Nephron progenitor cell (in vitro differentiated cells): ENCODE measurements around the gene HLA-DOA.

Experiments
- DNase-seq: peaks from one replicate; pipeline ENCODE4 v3.0.0; 2021
- H3K27ac Mint-ChIP-seq: 2 replicates; pipeline ENCODE4 v1.8.0; 2021; ENCODE audit warnings: mild to moderate bottlenecking, moderate library complexity, mixed read lengths
- H3K27me3 Mint-ChIP-seq: 2 replicates; pipeline ENCODE4 v1.8.0; 2021; ENCODE audit warnings: mild to moderate bottlenecking, low read depth, mixed read lengths; ENCODE audit not compliant: poor library complexity
- H3K36me3 Mint-ChIP-seq: 2 replicates; pipeline ENCODE4 v1.8.0; 2021; ENCODE audit warnings: low read depth, mixed read lengths
- H3K4me1 Mint-ChIP-seq: 2 replicates; pipeline ENCODE4 v1.8.0; 2021; ENCODE audit warnings: mixed read lengths
- H3K4me3 Mint-ChIP-seq: 2 replicates; pipeline ENCODE4 v1.8.0; 2021; ENCODE audit warnings: mild to moderate bottlenecking, moderate library complexity, mixed read lengths
- H3K9me3 Mint-ChIP-seq: 2 replicates; pipeline ENCODE4 v1.8.0; 2021; ENCODE audit warnings: mild to moderate bottlenecking, moderate library complexity, mixed read lengths
- TF ChIP-seq, protein P1 (sequence below): fragments of 200-600 bp; sonication (generic); IDR thresholded peaks from 2 replicates; pipeline ENCODE4 v1.5.0; 2021; ENCODE audit warnings: antibody characterized with exemption

Gene HLA-DOA

DNA sequence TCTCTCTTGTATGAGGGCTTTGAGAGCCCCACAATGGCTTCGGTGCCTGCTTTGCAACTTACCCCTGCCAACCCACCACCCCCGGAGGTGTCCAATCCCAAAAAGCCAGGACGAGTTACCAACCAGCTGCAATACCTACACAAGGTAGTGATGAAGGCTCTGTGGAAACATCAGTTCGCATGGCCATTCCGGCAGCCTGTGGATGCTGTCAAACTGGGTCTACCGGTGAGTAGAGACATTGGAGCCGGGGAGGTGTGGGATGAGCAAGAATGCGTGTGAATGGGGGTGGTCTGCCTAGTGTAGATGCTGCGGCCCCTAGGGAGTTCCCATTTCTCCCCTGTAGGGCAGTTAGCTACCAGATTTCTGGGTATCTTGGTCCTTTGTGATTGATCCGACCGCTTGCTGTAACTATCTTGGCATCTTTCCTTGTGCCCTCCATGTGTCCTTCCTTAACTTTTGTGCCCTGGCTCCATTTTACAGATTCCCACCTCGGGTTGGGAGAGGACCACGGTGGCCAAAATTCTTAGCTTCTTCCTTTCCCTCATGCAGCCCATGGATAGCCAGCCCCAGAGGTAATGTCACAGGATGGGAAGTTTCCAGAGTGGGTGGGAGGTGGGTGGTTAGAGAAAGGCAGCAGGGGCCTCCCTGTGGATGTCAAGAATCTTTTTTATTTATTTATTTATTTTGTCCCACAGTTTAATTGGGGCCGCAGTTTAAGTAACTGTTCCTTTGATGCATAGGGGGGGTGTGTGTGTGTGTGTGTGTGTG lies 34.7 kb downstream of the HLA-DOA start:
- peak overlapping the region; percentile 98 for H3K4me3 Mint-ChIP-seq
- H3K4me1 Mint-ChIP-seq, result peaks cover 53% of the 10 kb centered on the region
- H3K27me3 Mint-ChIP-seq, result peaks cover 10% of the 10 kb centered on the region
- peaks cover 76% of the 10 kb centered on the region for H3K36me3 Mint-ChIP-seq
- DNase-seq, result no peak
- peak overlapping the region; percentile 45 for H3K27ac Mint-ChIP-seq
- no peaks in the 10 kb centered on the region for H3K9me3 Mint-ChIP-seq
- TF ChIP-seq, protein P1, sequence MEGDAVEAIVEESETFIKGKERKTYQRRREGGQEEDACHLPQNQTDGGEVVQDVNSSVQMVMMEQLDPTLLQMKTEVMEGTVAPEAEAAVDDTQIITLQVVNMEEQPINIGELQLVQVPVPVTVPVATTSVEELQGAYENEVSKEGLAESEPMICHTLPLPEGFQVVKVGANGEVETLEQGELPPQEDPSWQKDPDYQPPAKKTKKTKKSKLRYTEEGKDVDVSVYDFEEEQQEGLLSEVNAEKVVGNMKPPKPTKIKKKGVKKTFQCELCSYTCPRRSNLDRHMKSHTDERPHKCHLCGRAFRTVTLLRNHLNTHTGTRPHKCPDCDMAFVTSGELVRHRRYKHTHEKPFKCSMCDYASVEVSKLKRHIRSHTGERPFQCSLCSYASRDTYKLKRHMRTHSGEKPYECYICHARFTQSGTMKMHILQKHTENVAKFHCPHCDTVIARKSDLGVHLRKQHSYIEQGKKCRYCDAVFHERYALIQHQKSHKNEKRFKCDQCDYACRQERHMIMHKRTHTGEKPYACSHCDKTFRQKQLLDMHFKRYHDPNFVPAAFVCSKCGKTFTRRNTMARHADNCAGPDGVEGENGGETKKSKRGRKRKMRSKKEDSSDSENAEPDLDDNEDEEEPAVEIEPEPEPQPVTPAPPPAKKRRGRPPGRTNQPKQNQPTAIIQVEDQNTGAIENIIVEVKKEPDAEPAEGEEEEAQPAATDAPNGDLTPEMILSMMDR, result no peak

DNA sequence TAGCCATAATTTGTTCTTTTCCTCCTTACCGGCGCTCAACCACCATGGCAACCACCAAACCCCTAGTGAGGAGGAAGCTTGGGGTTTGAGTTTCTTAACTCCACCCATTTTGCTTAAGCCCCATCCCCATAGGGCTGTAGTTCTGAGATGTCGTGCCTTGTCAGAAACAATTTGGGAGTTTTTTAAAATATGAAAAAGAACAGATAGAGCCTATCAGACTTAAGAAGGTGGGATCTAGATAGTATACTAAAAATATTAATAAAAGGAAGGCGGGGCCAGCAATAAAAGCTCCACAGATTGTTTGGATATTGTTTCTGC lies 35.4 kb downstream of the HLA-DOA start:
- Mint-ChIP-seq H3K4me1 (peaks cover 45% of the 10 kb centered on the region), H3K36me3 (peaks cover 69% of the 10 kb centered on the region), H3K27ac (peak overlapping the region; percentile 100), H3K9me3 (no peaks in the 10 kb centered on the region), H3K4me3 (peak overlapping the region; percentile 98), H3K27me3 (peaks cover 10% of the 10 kb centered on the region)
- no peak for DNase-seq
- TF ChIP-seq, protein P1, result no peak

DNA sequence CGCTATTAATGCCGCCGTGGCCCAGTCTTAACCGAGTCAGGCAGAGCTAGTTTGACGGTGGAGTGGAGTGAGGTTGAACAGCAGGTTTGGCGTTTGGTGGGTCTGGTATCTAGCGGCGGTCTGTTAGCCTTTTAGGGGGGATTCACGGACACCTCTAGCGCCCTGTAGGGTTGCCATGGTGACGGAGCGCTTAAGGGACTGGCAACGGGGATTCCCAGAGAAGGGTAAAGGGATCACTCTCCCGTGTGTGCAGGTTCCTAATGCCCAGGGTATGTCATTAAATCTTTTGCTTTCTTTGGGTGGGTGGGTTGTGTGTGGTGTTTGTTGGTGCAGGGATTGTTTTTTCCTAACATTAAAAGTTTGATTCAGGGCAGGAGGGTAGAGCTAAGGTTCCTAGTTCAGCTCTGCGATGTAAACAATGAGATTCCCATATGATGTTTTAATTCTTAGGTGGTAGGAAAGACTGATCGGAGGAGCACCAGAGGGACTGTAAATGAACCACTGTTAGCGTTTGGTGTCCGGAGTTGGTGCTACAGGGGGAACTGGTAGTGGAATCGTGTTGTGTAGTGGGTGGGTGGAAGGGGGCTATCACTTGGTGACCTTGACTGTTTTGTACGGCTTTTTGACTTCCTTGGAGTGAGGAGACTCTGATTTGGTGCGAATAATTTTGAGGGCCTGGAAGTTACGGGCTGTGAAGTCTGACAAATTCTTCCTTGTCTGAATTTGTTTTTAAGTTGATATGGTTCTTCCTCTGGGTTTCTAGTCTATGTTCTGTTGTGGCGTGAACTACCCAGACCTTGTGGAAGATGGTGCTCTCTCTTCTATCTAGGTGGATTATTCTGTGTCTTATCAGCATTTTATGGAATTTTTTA lies 36.0 kb downstream of the HLA-DOA start:
- peak overlapping the region; percentile 98 for H3K4me3 Mint-ChIP-seq
- peaks cover 10% of the 10 kb centered on the region for H3K27me3 Mint-ChIP-seq
- H3K36me3 Mint-ChIP-seq, result peaks cover 63% of the 10 kb centered on the region
- DNase-seq, result peak; percentile 56
- H3K9me3 Mint-ChIP-seq, result no peaks in the 10 kb centered on the region
- peak overlapping the region; percentile 100 for H3K27ac Mint-ChIP-seq
- H3K4me1 Mint-ChIP-seq, result peaks cover 41% of the 10 kb centered on the region
- TF ChIP-seq, protein P1, result no peak

DNA sequence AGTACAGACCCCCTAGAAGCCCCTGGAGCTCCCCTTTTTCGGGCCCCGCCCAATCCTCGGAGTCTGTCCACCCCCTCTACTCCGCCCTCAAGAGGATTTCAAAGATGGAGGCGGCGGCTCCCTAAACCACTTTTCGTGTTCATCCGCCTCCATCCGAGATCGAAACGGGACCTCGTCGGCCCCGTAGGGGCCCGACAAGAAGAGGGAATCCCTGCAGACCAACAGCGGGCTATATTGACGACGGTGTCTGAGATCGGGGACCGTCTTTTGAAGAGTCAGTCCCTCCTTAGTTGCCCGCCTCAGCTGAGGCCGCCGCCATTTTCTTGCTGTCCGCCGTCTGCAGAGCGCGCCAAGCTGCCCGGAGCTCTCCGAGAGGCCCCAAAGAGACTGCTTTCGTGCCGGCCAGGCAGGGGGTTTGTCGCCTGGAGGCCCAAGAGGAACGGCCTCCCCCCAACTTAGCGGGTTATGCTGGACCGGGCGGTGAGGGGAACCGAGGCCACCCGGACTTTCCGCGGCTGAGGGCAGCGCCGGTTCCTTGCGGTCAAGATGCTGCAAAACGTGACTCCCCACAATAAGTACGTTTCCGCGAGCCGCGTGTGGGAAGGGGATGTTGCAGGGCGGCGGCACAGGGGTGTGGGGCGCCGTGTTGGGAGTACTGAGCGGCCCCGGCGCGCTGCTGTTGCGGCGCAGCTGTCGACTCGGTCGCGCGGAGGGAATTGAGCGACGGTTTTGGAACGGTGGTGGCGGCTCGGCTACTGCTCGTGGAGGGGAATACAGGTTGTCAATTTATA lies 36.8 kb downstream of the HLA-DOA start:
- Mint-ChIP-seq H3K4me3 (peak overlapping the region; percentile 98), H3K9me3 (no peaks in the 10 kb centered on the region), H3K36me3 (peaks cover 54% of the 10 kb centered on the region), H3K27me3 (peaks cover 10% of the 10 kb centered on the region), H3K27ac (peak overlapping the region; percentile 100), H3K4me1 (peaks cover 36% of the 10 kb centered on the region)
- TF ChIP-seq, protein P1, result no peak
- DNase-seq, result no peak

DNA sequence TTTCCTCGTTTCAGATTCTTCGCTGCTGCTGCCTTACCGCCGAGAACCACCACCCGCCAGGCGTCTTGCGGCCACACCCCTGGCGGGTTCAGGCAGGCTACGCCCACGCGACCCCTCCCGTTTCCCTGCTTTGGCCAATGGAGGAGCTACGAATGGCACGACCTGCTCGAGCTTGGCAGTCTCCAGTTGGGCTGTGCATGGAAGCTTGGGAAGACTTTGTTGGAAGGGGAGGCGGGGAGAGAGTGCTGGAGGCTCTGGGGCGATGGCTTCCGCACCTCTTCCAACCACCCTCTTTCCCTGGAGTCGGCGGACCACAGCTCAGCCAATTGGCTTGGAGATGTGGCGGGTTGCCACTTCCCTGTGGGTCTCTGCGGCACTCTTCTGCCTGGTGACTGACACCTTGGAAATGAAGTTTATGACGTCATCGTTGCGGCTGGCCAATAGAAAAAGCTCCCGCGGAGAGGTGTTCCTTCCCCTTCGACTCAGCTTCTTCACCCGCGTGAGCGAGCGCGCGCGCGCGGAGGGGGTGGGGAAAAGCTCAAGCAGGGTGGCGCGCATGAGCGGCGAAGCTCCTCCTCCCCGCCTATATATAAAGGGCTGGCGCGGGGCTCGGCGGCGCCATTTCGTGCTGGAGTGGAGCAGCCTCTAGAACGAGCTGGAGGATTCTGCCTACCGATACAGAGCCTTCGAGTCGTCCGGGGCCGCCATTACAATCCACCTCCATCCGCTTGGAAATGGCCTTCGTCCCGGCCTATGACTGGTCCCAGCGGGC lies 37.6 kb downstream of the HLA-DOA start:
- peaks cover 10% of the 10 kb centered on the region for H3K27me3 Mint-ChIP-seq
- peak; percentile 99 for DNase-seq
- peaks cover 47% of the 10 kb centered on the region for H3K36me3 Mint-ChIP-seq
- H3K27ac Mint-ChIP-seq, result peak overlapping the region; percentile 100
- peak overlapping the region; percentile 98 for H3K4me3 Mint-ChIP-seq
- H3K9me3 Mint-ChIP-seq, result no peaks in the 10 kb centered on the region
- H3K4me1 Mint-ChIP-seq, result peaks cover 36% of the 10 kb centered on the region
- TF ChIP-seq, protein P1, result no peak
